Liver (tissue), 9 donors: Measurements from ENCODE around the gene SPEG. TPM values are rescaled to one million over a fixed set of nuclear protein-coding genes. Genes with fewer than 3 reads are reported as not detected.

ENCODE experiments used
- DNase-seq: peaks from one replicate; pipeline ENCODE4 v3.0.0-alpha.2; 2017; ENCODE audit warnings: low spot score
- H3K27ac ChIP-seq, 2 donors: one replicate each; pipeline ENCODE4 v1.7.0; 2013; ENCODE audit warnings: inconsistent platforms in 2 of 2, low read length in 2 of 2, control low read depth in 1 of 2, low read depth in 1 of 2, mild to moderate bottlenecking in 1 of 2
- H3K27me3 ChIP-seq, 4 donors: one replicate each; pipeline versions ENCODE4 v1.6.1 to v1.7.0; 2013; ENCODE audit warnings: low read length in 3 of 4, inconsistent platforms in 1 of 4, mild to moderate bottlenecking in 1 of 4, moderate library complexity in 1 of 4; ENCODE audit not compliant: control insufficient read depth in 4 of 4, insufficient read depth in 4 of 4
- H3K36me3 ChIP-seq, 4 donors: one replicate each; pipeline versions ENCODE4 v1.6.1 to v1.7.0; 2013; ENCODE audit warnings: low read length in 3 of 4, mild to moderate bottlenecking in 3 of 4, low read depth in 1 of 4, moderate library complexity in 1 of 4; ENCODE audit not compliant: control insufficient read depth in 4 of 4, insufficient read depth in 3 of 4
- H3K4me1 ChIP-seq, 4 donors: one replicate each; pipeline versions ENCODE4 v1.6.1 to v1.7.0; 2013; ENCODE audit warnings: low read length in 3 of 4, mild to moderate bottlenecking in 3 of 4, moderate library complexity in 1 of 4; ENCODE audit not compliant: control insufficient read depth in 4 of 4, insufficient read depth in 4 of 4
- H3K4me3 ChIP-seq, 3 donors: one replicate each; pipeline versions ENCODE4 v1.6.1 to v1.7.0; 2013; ENCODE audit warnings: low read length in 3 of 3, control low read depth in 1 of 3, low read depth in 1 of 3, mild to moderate bottlenecking in 1 of 3
- H3K9ac ChIP-seq, 2 donors: one replicate each; pipeline ENCODE4 v1.7.0; 2013; ENCODE audit warnings: low read length in 2 of 2, mild to moderate bottlenecking in 2 of 2, moderate library complexity in 2 of 2, control low read depth in 1 of 2, low read depth in 1 of 2
- H3K9me3 ChIP-seq, 4 donors: one replicate each; pipeline versions ENCODE4 v1.6.1 to v1.7.0; 2013; ENCODE audit warnings: low read length in 3 of 4; ENCODE audit not compliant: control insufficient read depth in 4 of 4
- CTCF ChIP-seq: fragments of 150-350 bp; IDR thresholded peaks from 2 replicates; pipeline ENCODE4 v1.5.1; 2017; ENCODE audit warnings: improper control_type of control experiment, low read depth, low read length; ENCODE audit not compliant: missing input control
- FOXA1 ChIP-seq: IDR thresholded peaks from 2 replicates; pipeline ENCODE4 v1.6.1; 2016; ENCODE audit warnings: antibody characterized with exemption
- FOXA2 ChIP-seq: IDR thresholded peaks from 2 replicates; pipeline ENCODE4 v1.6.1; 2016; ENCODE audit warnings: antibody characterized with exemption
- GABPA ChIP-seq, 2 donors: IDR thresholded peaks in 1 of 2; conservative IDR thresholded peaks in 1 of 2; 2 replicates each; pipeline ENCODE4 v1.6.1; 2016; ENCODE audit warnings: antibody characterized with exemption in 2 of 2, mild to moderate bottlenecking in 1 of 2, moderate library complexity in 1 of 2
- HNF4A ChIP-seq, 2 donors: conservative IDR thresholded peaks; 2 replicates each; pipeline ENCODE4 v1.6.1; 2016; ENCODE audit warnings: antibody characterized with exemption in 2 of 2, mild to moderate bottlenecking in 2 of 2
- HNF4G ChIP-seq: IDR thresholded peaks from 2 replicates; pipeline ENCODE4 v1.6.1; 2016; ENCODE audit warnings: antibody characterized with exemption
- JUND ChIP-seq, 2 donors: IDR thresholded peaks; 2 replicates each; pipeline ENCODE4 v1.6.1; 2016; ENCODE audit warnings: antibody characterized with exemption in 2 of 2
- MAX ChIP-seq: IDR thresholded peaks from 2 replicates; pipeline ENCODE4 v1.6.1; 2016; ENCODE audit warnings: antibody characterized with exemption
- NR2F2 ChIP-seq: IDR thresholded peaks from 2 replicates; pipeline ENCODE4 v1.6.1; 2016; ENCODE audit warnings: antibody characterized with exemption
- RAD21 ChIP-seq, 2 donors: IDR thresholded peaks; 2 replicates each; pipeline ENCODE4 v1.6.1; 2016; ENCODE audit warnings: antibody characterized with exemption in 2 of 2, mild to moderate bottlenecking in 2 of 2
- REST ChIP-seq: IDR thresholded peaks from 2 replicates; pipeline ENCODE4 v1.6.1; 2016; ENCODE audit warnings: antibody characterized with exemption, mild to moderate bottlenecking
- RXRA ChIP-seq, 2 donors: IDR thresholded peaks; 2 replicates each; pipeline ENCODE4 v1.6.1; 2017 to 2018; ENCODE audit warnings: antibody characterized with exemption in 2 of 2, mild to moderate bottlenecking in 1 of 2
- SP1 ChIP-seq: IDR thresholded peaks from 2 replicates; pipeline ENCODE4 v1.6.1; 2018; ENCODE audit warnings: antibody characterized with exemption, mild to moderate bottlenecking
- TAF1 ChIP-seq: conservative IDR thresholded peaks from 2 replicates; pipeline ENCODE4 v1.6.1; 2016; ENCODE audit warnings: antibody characterized with exemption, mild to moderate bottlenecking
- YY1 ChIP-seq: IDR thresholded peaks from 2 replicates; pipeline ENCODE4 v1.6.1; 2016; ENCODE audit warnings: antibody characterized with exemption, mild to moderate bottlenecking
- WGBS: extraction: QIAGEN DNeasy Blood & Tissue Kit; methylation state at CpG from one replicate; pipeline ENCODE4 v1.1.7; 2013; 5-methylcytosine and 5-hydroxymethylcytosine counted together
- polyA plus RNA-seq, 2 donors: library from polyadenylated mRNA; stranded (reverse) in 1 of 2; unstranded in 1 of 2; fragments of 200-250 nt in 1 of 2; fragments of >200 nt in 1 of 2; fragmentation: Nextera tagmentation in 1 of 2; extraction: Ambion mirVana in 1 of 2; gene quantifications; one replicate each; pipeline versions ENCODE4 v1.2.1 to v1.2.3, GENCODE V29; 2013 to 2015
- total RNA-seq, 2 donors: library from RNA; depleted of rRNA; stranded (reverse); fragments of >200 nt; gene quantifications; one replicate each; pipeline ENCODE4 v1.2.3, GENCODE V29; 2014
- TF ChIP-seq, protein P1 (sequence below): IDR thresholded peaks from 2 replicates; pipeline ENCODE4 v1.6.1; 2016; ENCODE audit warnings: antibody characterized with exemption
- TF ChIP-seq, protein P2 (sequence below): IDR thresholded peaks from 2 replicates; pipeline ENCODE4 v1.6.1; 2016; ENCODE audit warnings: antibody characterized with exemption
- donor health status: healthy.
- donor health status: healthy.
- donor health status: healthy.
- donor health status: healthy.
- donor health status: healthy.

The SPEG gene
- total and polyA plus RNA-seq, 4 donors = 0.51 to 0.96 (median 0.66) TPM

DNA sequence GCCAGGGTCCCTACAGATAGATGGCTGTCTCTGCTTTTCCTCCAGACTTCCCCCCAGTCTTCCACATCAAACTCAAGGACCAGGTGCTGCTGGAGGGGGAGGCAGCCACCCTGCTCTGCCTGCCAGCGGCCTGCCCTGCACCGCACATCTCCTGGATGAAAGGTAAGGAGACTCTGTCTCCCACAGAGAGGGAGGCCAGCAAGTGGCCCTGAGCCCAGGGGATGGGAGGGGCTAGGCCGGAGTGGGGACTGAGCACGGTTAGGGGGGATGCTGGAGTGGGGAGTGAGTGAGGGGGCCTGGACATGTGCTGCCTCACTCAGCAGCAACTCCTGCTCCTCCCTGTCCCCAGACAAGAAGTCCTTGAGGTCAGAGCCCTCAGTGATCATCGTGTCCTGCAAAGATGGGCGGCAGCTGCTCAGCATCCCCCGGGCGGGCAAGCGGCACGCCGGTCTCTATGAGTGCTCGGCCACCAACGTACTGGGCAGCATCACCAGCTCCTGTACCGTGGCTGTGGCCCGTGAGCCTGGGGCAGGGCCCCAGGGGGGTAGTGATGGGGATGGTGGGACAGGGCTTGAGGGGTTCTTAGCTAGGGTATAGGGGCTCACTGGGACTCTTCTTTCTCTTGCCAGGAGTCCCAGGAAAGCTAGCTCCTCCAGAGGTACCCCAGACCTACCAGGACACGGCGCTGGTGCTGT lies 53.7 kb downstream of the SPEG start:
- WGBS = 89% methylated on average over 17 of the region's 17 CpGs
- DNase-seq = no peak
- Histone ChIP-seq H3K4me1 (peaks cover 0 to 10% (median 8%) of the 10 kb centered on the region in 4 donors), H3K9ac (no peak overlapping the region), H3K4me3 (no peak overlapping the region), H3K27ac (no peak overlapping the region), H3K27me3 (peaks cover 0 to 8% (median 3%) of the 10 kb centered on the region in 4 donors), H3K36me3 (no peaks in the 10 kb centered on the region), H3K9me3 (no peaks in the 10 kb centered on the region)
- TF ChIP-seq FOXA1 (no peak), JUND (IDR thresholded peaks at IDR 0.05) (no peak), HNF4G (no peak), REST (no peak), YY1 (no peak), CTCF (no peak), MAX (no peak), HNF4A (conservative IDR thresholded peaks at IDR 0.05) (no peak), GABPA (IDR thresholded peaks at IDR 0.05 in 1 of 2, conservative IDR thresholded peaks at IDR 0.05 in 1 of 2) (no peak), NR2F2 (no peak), FOXA2 (no peak), RXRA (IDR thresholded peaks at IDR 0.05) (no peak), RAD21 (IDR thresholded peaks at IDR 0.05) (no peak)
- TF ChIP-seq, protein P1, sequence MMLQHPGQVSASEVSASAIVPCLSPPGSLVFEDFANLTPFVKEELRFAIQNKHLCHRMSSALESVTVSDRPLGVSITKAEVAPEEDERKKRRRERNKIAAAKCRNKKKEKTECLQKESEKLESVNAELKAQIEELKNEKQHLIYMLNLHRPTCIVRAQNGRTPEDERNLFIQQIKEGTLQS = no peak
- TF ChIP-seq, protein P2, sequence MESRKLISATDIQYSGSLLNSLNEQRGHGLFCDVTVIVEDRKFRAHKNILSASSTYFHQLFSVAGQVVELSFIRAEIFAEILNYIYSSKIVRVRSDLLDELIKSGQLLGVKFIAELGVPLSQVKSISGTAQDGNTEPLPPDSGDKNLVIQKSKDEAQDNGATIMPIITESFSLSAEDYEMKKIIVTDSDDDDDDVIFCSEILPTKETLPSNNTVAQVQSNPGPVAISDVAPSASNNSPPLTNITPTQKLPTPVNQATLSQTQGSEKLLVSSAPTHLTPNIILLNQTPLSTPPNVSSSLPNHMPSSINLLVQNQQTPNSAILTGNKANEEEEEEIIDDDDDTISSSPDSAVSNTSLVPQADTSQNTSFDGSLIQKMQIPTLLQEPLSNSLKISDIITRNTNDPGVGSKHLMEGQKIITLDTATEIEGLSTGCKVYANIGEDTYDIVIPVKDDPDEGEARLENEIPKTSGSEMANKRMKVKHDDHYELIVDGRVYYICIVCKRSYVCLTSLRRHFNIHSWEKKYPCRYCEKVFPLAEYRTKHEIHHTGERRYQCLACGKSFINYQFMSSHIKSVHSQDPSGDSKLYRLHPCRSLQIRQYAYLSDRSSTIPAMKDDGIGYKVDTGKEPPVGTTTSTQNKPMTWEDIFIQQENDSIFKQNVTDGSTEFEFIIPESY = no peak

- H3K27me3 ChIP-seq = peaks cover 0 to 8% (median under 1%) of the 10 kb centered on the region in 4 donors
- no peak overlapping the region for H3K4me3 ChIP-seq
- peaks cover 0 to 10% (median 8%) of the 10 kb centered on the region in 4 donors for H3K4me1 ChIP-seq
- no peak for DNase-seq
- H3K27ac ChIP-seq = no peak overlapping the region
- WGBS = 88% methylated on average over 14 of the region's 14 CpGs
- no peak overlapping the region for H3K9ac ChIP-seq
- TF ChIP-seq TAF1 = no peak
- TF ChIP-seq JUND (IDR thresholded peaks at IDR 0.05) = no peak
- no peak for TF ChIP-seq GABPA (IDR thresholded peaks at IDR 0.05 in 1 of 2, conservative IDR thresholded peaks at IDR 0.05 in 1 of 2)
- TF ChIP-seq HNF4G = no peak
- TF ChIP-seq YY1 = no peak
- no peak for TF ChIP-seq SP1
- no peak for TF ChIP-seq FOXA2
- TF ChIP-seq FOXA1 = no peak
- no peak for TF ChIP-seq CTCF
- TF ChIP-seq, protein P2 = no peak
- TF ChIP-seq, protein P1 = no peak
- no peak for TF ChIP-seq HNF4A (conservative IDR thresholded peaks at IDR 0.05)
- no peak for TF ChIP-seq RAD21 (IDR thresholded peaks at IDR 0.05)
- no peaks in the 10 kb centered on the region for H3K36me3 ChIP-seq
- H3K9me3 ChIP-seq = no peaks in the 10 kb centered on the region
Observed at GRCh38 chr2:219488844-219489194, 54.2 kb downstream of the SPEG start.
